ENCODE measurements around the gene TRIM47. TPM values are rescaled to one million over a fixed set of nuclear protein-coding genes. Genes with fewer than 3 reads are reported as not detected.
A peak's percentile ranks its signal among the peaks of the same experiment; 100 is the strongest.

Gene TRIM47
- total RNA-seq, 1 experiment from 2014 or later: 25.7 TPM

GRCh38 chr17:75899353-75899752 is 21.0 kb upstream of the TRIM47 start:
- TF ChIP-seq CTCF (IDR thresholded peaks at IDR 0.05; ENCODE audit: unreplicated experiment): no peak
- ChIA-PET POLR2A (interaction anchor here (1.0 kb wide), 2 partner anchors 22 to 50 kb away, joined by 3 to 4 read pairs; no protein-coding TSS in a partner anchor), CTCF (no interaction called here)
- intact Hi-C loops (cut with micrococcal nuclease): no loop called here
- no peak for DNase-seq (ENCODE audit: unreplicated experiment)
- H3K27ac Mint-ChIP-seq (ENCODE audit: low read depth, unreplicated experiment): no peak overlapping the region
- no peaks in the 10 kb centered on the region for H3K27me3 Mint-ChIP-seq (ENCODE audit: insufficient read depth, unreplicated experiment)
- no peak overlapping the region for H3K4me3 Mint-ChIP-seq (ENCODE audit: unreplicated experiment)
- peaks cover 12% of the 10 kb centered on the region for H3K4me1 Mint-ChIP-seq (ENCODE audit: insufficient read depth, unreplicated experiment)
- H3K36me3 Mint-ChIP-seq (ENCODE audit: insufficient read depth, unreplicated experiment): peaks cover 31% of the 10 kb centered on the region
- no peaks in the 10 kb centered on the region for H3K9me3 Mint-ChIP-seq (ENCODE audit: unreplicated experiment)
- no TSS peak for BruUV-seq (replicated peaks)

GRCh38 chr17:75898791-75899190 is 20.4 kb upstream of the TRIM47 start:
- TF ChIP-seq CTCF (IDR thresholded peaks at IDR 0.05; ENCODE audit: unreplicated experiment): no peak
- H3K4me1 Mint-ChIP-seq (ENCODE audit: insufficient read depth, unreplicated experiment): peaks cover 18% of the 10 kb centered on the region
- no peak for DNase-seq (ENCODE audit: unreplicated experiment)
- no peak overlapping the region for H3K27ac Mint-ChIP-seq (ENCODE audit: low read depth, unreplicated experiment)
- BruUV-seq (replicated peaks): TSS peak; percentile 17
- H3K9me3 Mint-ChIP-seq (ENCODE audit: unreplicated experiment): no peaks in the 10 kb centered on the region
- intact Hi-C loops (cut with micrococcal nuclease): no loop called here
- ChIA-PET POLR2A (interaction anchor here (0.6 to 1.6 kb wide), 4 partner anchors 16 to 483 kb away, joined by 3 to 4 read pairs (median 4); no protein-coding TSS in a partner anchor), CTCF (interaction anchor here (0.6 kb wide), 1 partner anchor 43 kb away, joined by 3 read pairs; the partner anchor contains the start of gene WBP2)
- no peaks in the 10 kb centered on the region for H3K27me3 Mint-ChIP-seq (ENCODE audit: insufficient read depth, unreplicated experiment)
- H3K4me3 Mint-ChIP-seq (ENCODE audit: unreplicated experiment): no peak overlapping the region
- peaks cover 36% of the 10 kb centered on the region for H3K36me3 Mint-ChIP-seq (ENCODE audit: insufficient read depth, unreplicated experiment)

DNA sequence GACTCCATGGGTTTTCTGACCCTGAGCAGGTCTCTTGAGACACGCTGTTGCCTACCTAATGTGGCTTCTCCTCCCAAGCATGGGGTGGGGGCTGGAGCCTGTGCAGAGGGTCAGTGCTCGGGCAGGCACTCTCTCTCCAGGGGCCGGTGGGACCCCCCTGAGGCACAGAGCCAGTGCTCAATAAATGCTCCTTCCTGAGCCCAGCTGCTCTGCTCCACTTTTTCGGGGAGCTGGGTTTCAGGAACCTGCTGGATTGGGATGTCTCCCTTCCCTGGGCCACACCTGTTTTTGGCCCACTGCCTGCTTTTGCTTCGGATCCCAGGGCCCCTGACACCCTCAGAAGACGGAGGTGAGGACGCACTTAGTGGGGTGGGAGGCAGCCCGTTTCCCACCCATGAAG is 19.7 kb upstream of the TRIM47 start:
- Mint-ChIP-seq H3K4me1 (ENCODE audit: insufficient read depth, unreplicated experiment) (peaks cover 19% of the 10 kb centered on the region), H3K27ac (ENCODE audit: low read depth, unreplicated experiment) (peak overlapping the region; percentile 70), H3K9me3 (ENCODE audit: unreplicated experiment) (no peaks in the 10 kb centered on the region), H3K27me3 (ENCODE audit: insufficient read depth, unreplicated experiment) (no peaks in the 10 kb centered on the region), H3K4me3 (ENCODE audit: unreplicated experiment) (peak overlapping the region; percentile 74), H3K36me3 (ENCODE audit: insufficient read depth, unreplicated experiment) (peaks cover 39% of the 10 kb centered on the region)
- TF ChIP-seq CTCF (IDR thresholded peaks at IDR 0.05; ENCODE audit: unreplicated experiment): no peak
- ChIA-PET POLR2A (interaction anchor here (0.6 to 5.0 kb wide), 7 partner anchors 7 to 484 kb away, joined by 3 to 80 read pairs (median 4); partner anchors contain the start of genes MRPL38, RECQL5, SAP30BP and TRIM47), CTCF (interaction anchor here (0.6 kb wide), 1 partner anchor 43 kb away, joined by 3 read pairs; the partner anchor contains the start of gene WBP2)
- intact Hi-C loops (cut with micrococcal nuclease): no loop called here
- no peak for DNase-seq (ENCODE audit: unreplicated experiment)
- BruUV-seq (replicated peaks): no TSS peak

DNA sequence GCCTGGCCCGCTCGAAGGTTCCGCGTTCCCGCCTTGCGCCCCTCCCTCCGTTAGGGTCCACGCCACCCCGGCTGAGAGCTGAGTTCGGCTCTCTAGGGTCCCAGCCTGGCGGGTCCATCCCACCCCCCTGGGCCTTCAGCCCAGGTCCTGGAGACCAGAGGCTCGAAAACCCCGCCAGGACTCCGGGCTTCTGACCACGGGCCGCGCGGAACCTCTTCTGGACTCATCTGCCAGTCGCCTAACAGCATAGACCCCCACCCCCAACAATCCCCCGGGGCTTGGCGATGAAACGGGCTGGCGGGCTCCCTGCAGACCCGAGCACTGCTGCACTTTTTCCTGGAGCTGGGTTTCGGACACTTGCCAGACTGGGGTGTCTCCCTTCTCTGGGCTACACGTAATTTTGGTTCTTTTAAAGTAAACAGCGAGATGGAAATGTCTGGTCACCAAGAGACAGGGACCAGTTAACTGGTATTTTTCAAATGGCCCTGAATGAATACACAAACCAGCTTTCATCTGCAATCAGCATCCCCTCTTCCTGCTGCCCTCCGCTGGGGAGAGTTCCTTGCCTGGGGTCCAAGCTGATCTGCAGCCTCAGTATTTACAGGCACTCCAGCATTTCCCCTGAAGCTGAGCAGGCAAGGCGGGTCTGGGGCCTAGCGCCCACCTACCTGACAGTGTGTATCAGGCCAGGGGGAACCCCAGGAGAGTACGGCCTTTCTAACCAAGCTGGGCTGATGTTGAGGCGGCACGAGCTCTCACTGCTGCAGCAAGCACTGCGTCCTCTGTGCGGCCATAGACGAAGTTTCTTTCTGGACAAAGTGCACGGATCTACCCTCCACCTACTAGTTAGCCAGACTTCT is 19.0 kb upstream of the TRIM47 start:
- TSS peak; percentile 44 for BruUV-seq (replicated peaks)

More for the DNA sequence above, 19.0 kb upstream of the TRIM47 start:
- no peak for TF ChIP-seq CTCF (IDR thresholded peaks at IDR 0.05; ENCODE audit: unreplicated experiment)
- Mint-ChIP-seq H3K4me1 (ENCODE audit: insufficient read depth, unreplicated experiment) (peaks cover 19% of the 10 kb centered on the region), H3K27ac (ENCODE audit: low read depth, unreplicated experiment) (peak overlapping the region; percentile 70), H3K9me3 (ENCODE audit: unreplicated experiment) (no peaks in the 10 kb centered on the region), H3K4me3 (ENCODE audit: unreplicated experiment) (peak overlapping the region; percentile 74), H3K36me3 (ENCODE audit: insufficient read depth, unreplicated experiment) (peaks cover 39% of the 10 kb centered on the region), H3K27me3 (ENCODE audit: insufficient read depth, unreplicated experiment) (no peaks in the 10 kb centered on the region)
- POLR2A ChIA-PET: interaction anchor here (0.5 to 5.0 kb wide), 14 partner anchors 8 to 281 kb away, joined by 3 to 80 read pairs (median 4); partner anchors contain the start of genes GALK1, MRPL38, RECQL5 and SAP30BP
- intact Hi-C loops (cut with micrococcal nuclease): loop anchor here (2.0 kb wide), 1 partner anchor 43 kb away; the partner anchor contains the start of gene WBP2
- CTCF ChIA-PET: interaction anchor here (0.9 to 2.2 kb wide), 6 partner anchors 10 to 133 kb away, joined by 5 to 12 read pairs (median 6); partner anchors contain the start of gene GALK1
- DNase-seq (ENCODE audit: unreplicated experiment): no peak
